ENCODE data around the gene CDC42BPB. TPM values are rescaled to one million over a fixed set of nuclear protein-coding genes. Genes with fewer than 3 reads are reported as not detected.

Gene CDC42BPB
- total RNA-seq, 4 donors from 2014 or later = 85.8 to 170 (median 102) TPM

DNA sequence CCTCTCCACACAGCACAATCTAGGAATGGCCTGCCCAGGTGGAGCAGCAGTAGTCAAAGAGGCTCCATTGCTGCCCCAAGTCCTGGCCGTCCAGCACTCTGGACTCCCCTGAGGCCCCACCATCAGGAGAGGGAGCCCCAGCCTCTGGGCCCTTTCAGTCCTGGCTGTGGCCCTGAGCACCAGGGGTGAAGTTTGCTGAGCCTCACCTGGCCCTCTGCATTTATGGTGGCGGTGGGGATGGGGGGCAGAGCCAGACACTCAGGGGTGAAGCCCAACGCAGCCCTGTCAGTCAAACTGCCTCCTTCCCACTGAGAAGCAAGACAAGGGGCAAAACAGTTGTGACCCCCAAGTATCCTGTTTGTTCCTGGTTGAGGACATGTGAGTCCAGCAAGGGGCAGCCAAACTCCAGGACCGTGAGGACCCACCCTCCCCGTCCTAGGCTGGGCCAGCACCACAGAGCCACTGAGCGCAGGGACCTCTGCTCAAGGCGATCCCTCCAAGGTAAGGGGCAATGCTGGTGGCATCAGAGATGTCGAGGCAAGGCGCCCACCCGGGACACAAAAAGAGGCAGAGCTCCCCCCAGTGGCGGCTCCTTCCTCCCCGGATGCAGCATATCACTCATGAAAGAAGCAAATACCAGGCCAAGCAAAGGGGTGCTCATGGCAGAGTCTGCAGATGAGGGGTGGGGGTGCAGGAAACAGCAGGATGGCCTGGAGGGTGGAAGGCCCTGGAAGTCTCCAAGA, 139.7 kb downstream of the CDC42BPB start:
- TF ChIP-seq, protein P1, sequence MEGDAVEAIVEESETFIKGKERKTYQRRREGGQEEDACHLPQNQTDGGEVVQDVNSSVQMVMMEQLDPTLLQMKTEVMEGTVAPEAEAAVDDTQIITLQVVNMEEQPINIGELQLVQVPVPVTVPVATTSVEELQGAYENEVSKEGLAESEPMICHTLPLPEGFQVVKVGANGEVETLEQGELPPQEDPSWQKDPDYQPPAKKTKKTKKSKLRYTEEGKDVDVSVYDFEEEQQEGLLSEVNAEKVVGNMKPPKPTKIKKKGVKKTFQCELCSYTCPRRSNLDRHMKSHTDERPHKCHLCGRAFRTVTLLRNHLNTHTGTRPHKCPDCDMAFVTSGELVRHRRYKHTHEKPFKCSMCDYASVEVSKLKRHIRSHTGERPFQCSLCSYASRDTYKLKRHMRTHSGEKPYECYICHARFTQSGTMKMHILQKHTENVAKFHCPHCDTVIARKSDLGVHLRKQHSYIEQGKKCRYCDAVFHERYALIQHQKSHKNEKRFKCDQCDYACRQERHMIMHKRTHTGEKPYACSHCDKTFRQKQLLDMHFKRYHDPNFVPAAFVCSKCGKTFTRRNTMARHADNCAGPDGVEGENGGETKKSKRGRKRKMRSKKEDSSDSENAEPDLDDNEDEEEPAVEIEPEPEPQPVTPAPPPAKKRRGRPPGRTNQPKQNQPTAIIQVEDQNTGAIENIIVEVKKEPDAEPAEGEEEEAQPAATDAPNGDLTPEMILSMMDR (IDR thresholded peaks at IDR 0.05; ENCODE audit: low read depth) = no peak

DNA sequence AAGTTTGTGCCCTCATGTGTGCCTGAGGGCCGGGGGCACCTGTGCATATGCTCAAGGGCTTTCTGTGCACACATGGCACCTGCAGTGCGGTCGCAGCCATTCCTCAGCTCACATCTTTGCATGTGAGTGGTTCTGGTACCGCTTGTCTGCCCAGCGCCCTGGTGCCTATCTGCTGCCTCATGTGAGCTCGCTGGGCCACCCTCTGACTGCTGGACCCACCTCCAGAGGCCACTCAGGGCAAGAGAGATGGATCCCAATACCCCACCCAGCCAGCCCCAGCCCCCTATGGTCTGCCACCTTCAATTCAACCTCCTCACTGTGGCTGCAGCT, 140.3 kb downstream of the CDC42BPB start:
- TF ChIP-seq, protein P1 (IDR thresholded peaks at IDR 0.05; ENCODE audit: low read depth) = no peak

DNA sequence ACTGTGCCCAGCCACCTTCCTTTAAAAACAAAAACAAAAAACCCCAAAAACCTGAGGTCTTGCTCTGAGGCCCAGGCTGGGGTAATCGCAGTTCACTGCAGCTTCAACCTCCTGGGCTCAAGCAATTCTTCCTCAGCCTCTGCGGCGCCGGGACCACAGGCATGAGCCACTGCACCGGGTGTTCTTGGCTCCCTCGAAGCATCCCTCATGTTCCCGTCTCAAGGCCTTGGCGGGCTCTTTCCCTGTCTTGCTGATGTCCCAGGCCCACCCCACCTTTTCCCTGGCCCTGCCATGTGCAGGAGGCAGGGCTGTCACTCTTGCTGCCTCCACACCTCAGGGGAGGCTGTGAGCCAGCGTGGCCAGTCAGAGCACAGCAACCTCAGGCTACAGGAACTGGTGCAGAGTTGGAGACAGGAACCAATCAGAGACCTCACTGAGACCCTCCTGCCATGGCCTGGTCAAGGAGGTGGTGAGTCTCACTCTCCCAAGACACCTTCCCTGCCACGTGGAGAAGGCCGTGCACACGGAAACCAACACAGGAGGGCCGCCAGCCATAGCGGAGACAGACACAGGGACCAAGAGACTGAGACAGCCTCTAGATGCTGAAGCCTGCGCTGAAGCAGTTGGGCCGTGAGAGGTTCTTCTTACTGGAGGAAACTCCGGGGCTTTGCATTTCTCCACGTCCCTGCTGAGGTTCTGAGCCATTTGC, 140.8 kb downstream of the CDC42BPB start:
- TF ChIP-seq, protein P1 (IDR thresholded peaks at IDR 0.05; ENCODE audit: low read depth) = no peak

DNA sequence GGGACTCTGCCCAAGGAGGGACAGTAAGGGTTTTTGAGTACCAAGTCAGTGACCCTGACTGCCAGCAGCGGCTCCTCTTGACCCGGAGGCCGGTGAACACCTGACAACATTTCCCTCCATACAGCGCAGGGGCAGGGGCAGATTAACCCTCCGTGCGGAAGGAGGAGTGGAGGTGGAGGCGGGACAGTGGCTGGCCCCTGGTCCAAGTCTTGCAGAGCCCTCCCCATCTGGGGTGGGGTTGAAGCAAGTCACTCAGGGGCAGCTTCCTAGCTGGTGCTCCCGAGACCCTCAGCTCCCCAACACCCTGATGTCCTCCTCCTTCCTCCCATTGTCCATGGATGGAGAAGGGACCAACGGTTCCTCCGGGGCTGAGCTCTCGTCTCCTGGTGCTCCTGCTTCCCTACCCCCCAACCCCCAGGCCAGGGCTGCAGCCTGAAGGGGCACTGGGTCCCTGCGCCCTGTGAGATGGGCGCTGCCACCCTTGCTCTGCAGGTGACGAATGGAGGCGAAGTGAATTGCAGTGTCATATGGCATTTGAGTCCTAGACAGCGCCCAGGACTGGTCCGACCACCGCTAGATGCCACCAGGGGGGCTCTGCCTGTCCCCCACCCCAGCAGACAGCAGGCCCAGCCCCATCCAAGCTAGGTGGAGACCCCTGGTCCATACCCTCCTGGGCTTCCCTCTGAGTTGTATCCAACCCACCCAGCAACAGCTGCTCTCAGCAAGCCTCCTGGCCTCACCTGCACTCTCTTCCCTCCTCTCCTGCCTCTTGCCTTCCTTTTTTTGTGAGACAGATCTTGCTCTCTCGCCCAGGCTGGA, 141.8 kb downstream of the CDC42BPB start:
- TF ChIP-seq, protein P1 (IDR thresholded peaks at IDR 0.05; ENCODE audit: low read depth) = no peak

DNA sequence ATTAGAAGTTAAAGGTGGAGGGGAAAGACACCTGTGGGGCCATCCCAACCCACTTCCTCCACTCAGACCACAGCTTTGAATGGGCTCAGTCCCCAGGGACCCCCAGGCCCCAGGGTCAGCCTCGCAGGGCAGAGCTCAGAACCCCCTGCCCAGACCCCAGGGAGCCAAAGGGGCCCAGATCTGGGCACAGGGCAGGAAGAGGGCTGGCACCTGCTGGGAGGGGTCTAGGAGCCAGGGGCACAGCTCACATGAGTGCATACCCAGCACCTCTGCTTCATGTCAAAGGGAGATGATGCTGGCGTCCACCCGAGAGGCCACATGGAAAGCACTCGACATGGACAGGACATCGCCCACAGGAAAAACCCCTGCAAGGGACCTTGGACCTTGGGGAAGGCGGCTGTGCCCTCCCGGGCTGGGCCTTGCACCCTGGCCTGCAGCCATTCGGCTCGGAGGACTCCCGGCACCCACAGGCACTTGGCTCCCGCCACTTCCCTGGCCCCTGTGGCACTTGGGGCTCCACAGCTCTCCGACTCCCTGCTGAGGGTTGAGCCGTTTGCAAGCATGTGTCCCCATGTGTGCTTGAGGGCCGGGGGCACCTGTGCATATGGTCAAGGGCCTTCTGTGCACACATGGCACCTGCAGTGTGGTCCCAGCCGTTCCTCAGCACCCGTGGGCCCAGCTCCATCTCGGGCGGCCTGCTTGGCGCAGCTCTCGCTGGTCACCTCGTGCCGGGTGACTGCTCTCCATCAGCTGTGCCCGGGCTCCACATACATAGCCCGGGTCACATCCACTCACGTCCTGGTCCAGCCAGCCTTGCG, 142.7 kb downstream of the CDC42BPB start:
- TF ChIP-seq, protein P1 (IDR thresholded peaks at IDR 0.05; ENCODE audit: low read depth) = no peak

DNA sequence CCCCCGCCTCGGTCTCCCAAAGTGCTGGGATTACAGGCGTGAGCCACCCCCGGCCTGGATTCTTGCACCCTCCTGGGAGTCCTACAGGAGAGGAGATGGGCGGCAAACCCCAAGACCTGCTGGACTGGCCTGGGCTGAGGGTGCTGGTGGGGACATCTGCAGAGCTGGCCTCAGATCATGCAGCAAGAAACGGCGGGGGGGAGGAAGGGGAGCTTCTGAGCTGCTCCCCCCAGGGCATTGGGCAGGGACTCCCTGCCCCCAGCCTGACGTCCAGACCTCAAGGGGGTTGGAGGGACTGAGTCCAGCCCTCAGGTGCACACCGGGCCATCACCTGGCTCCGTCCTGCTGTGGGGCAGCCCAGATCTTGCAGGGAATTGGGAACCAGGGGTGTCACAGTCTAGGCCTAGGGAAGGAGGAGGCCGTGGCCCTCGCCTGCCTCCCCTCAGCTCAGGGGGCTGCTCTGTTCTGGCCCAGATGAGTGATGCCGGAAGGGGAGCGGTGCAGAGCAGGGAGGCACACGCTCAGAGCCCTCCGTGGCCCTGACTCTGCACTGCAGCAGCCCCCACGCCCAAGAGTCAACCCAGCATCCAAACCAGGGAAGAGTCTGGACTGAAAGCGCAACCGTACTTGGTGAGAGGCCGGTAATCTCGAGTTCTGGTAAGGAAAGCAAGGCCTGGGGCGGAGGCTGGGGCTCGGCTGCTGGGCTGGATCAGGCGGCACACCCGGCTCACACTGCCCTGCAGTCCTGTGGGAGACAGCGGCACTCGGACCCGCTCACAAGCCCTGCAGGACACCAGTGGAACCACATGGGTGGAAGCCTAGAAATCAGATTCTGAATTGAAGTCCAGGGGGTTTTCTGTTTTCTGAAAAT, 143.8 kb downstream of the CDC42BPB start:
- TF ChIP-seq, protein P1 (IDR thresholded peaks at IDR 0.05; ENCODE audit: low read depth) = no peak
